Measurements from ENCODE around the gene NKX6-1.

NKX6-1 gene

DNA sequence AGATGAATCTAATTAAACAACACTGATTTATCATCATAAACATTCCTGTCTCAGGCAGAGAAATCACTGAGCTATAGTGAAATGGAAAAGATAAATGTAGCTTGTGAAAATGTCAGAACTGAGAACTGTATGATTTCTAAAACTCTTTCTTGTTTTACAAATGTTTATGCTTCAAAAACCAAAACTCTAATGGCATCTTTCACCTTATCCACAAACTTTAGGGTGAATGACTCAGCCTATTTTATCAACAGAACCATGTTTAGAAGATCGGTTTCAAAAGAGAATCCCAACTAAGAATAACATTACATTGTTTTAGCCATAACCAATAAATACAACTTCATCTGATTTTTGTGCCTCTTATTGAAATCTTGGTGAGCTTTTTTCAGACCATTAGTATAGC lies 21.4 kb downstream of the NKX6-1 start:
- no peak for DNase-seq (ENCODE audit: low read depth in 2 of 2)

DNA sequence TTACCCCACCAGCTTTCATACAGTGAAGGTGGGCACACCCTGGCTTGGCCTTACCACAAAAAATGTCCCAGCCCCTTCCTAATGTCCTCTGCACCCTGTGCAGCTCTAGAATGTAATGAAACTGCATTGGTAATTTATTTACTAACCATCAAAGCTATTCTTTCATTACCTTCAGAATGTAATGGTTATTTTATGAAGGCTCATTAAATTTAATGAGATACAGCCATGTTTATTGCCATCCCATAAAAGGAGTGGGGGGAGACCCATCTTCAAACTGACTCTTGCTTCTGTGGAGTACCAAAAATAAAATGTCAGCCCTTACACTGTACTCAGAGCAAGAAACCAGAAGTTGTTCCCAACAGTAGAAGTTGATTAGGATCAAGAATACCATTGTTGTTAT lies 25.0 kb downstream of the NKX6-1 start:
- DNase-seq (ENCODE audit: low read depth in 2 of 2): no peak

DNA sequence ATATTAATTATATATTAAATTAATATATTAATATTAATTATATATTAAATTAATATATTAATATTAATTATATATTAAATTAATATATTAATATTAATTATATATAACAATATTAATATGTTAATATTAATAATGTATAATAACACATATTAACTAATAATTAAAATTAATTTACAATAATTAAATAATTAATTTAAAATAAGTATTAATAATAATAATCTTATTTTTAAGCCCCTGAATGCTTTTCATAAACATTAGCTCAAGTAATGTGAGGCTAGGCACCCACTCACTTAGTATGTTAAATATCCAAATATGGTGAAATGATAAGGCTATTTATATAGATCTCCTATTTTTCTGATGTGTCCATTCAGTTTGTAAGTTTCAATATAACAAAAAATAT lies 26.9 kb downstream of the NKX6-1 start:
- DNase-seq (ENCODE audit: low read depth in 2 of 2): no peak

DNA sequence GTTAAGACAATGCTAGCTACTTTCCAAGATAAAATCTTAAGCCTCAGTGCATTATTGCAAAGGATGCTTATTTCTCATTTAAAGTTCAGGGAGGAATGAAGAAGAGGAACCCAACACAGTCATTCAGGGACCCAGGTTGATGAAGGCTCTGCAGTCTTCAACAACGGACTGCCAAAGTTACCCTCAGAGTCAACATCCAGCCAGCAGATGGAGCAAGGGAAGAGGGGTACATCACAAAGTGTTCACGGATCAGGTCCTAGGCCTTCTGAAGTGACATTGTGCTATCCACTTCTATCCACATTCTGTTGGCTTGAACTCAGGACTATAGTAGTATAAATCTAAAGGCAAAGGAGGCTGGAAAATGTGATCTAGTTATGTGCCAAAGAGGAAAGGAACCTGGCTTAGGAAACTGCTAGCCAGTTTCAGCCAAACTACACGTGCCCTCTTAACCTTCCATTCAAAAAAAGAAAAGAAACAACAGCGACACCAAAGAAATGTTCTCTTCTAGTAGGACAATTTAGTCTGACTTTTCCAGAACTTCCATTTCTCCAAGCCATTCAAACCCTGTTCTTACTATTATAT lies 28.8 kb downstream of the NKX6-1 start:
- no peak for DNase-seq (ENCODE audit: low read depth in 2 of 2)

DNA sequence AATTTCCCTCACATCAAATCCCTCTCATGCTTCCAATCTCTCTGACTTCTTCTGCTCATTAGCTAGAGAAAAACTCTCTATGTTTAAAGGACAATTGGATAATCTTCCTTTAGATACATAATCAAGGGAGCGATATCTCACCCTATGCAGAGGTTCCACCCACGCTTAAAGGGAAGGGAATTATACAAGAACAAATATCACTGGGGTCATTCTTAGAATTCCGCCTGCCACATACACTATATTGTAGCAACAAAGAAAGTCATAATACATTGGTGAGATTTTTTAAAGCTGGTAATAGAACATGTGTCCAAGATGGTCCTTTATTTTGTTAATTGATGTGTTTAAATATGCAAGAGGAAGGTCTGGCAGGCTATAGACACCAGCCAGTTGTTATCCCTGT lies 31.5 kb downstream of the NKX6-1 start:
- DNase-seq (ENCODE audit: low read depth in 2 of 2): no peak

DNA sequence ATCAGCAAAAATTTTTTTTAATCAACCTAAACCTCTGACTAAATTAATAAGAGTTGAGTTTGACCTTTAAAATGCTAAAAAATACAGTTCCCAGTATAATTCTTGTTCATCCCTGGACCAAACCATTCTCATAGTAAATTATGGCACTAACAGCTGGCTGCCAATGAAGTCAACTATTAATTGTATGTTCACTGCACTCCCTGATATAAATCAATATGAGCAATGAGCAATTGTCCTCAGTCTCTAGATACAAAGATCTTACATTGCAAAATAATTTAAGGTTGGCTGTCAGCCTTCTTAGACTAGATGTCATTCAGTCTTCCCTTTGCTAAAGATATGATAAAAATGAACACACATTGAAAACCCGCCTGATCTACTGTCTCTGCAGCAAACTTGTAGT lies 39.3 kb downstream of the NKX6-1 start:
- DNase-seq (ENCODE audit: low read depth in 2 of 2): no peak

DNA sequence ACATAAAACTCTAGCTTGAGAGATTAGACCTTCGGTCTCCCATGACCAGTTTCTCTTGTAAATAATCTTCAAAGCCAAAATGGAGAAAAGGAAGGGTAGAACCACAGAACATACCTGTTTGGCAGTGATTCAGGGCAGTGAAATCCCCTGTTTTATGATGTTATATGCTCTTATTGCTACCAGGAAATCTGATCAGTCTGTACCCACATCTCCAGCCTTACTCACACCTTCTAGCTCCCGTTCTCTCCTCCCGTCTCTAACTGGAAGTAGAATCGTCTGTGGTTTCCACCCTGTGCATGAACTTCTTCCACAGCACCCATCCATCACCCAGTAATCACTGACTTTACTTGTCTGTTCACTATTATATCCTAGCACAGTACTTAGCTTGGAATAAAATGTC lies 42.9 kb downstream of the NKX6-1 start:
- no peak for DNase-seq (ENCODE audit: low read depth in 2 of 2)

DNA sequence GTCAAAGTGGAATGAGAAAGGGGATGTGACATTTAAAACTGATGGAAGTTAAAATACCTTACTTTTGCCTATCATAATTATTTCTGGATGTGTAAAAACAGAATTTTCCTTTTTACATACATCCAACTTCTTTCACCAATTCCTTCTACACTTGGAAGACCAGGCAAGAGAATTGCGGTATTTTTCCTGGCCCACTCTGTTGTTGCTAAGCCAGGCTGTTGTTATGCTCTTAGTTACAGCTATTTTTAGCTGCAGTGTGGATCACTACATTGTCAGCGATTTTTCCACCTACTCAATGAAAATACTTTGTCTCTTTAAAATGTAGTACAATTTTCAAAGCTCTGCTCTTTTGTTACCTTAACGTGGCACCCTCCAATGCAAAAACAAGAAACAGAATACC lies 43.4 kb downstream of the NKX6-1 start:
- DNase-seq (ENCODE audit: low read depth in 2 of 2): no peak

DNA sequence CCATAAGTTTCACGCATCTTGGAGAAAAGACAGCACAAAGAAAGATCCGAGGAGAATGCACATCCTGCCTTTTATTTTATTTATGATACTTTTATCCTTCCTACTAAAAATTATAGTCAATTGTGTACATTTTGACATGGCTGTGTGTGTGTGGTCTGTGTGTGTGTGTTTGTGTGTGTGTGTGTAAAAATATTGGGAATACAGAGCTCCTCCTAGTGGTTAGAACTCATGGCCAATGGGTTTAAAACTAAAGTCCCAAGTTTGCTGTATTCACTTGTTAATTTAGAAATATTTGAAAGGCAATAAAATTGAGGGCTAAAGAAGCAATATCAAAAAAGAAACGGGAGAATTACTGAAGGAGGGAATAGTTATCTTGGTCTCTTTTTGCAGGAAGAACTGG lies 47.5 kb downstream of the NKX6-1 start:
- no peak for DNase-seq (ENCODE audit: low read depth in 2 of 2)

DNA sequence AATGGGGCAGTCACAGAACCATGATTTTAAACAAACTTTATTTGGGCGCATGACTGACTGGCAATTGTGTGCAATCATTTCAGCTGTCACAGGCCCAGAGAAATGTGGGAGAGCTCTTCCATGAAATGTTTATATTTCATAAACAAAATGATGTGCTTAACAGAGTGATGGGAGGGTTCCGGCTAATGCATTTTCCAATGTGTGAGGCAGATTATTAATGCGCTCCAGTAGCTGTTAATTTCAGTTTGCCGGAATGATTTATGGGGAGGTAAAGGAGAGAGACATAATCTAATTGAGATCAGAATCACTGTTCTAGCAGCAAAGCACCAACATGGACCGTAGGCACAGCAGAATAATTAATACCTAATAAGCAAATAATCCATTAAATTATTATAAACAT lies 55.6 kb downstream of the NKX6-1 start:
- DNase-seq (ENCODE audit: low read depth in 2 of 2): no peak

DNA sequence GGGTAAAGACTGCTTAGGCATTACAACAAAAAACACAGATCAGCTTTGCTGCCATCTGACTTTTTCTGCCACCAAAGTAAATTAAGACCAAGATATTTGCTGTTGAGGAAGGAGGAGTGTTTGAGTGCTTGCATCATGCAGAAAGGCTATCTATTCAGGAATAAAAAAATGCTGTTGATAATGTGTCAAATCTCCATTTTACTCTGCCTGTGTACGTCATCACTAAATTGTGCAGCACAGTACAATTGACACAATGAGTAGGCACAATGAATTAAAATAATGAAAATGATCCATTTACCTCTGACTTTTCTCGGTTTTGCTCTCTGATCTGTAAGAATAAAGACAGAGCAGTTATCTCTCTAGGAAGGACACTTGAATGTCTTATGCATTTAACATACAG lies 56.3 kb downstream of the NKX6-1 start:
- DNase-seq (ENCODE audit: low read depth in 2 of 2): no peak

Data from stimulated activated CD4-positive, alpha-beta T cell treated with anti-CD3 and anti-CD28 coated beads, Interleukin-12 subunit alpha, Interleukin-12 subunit beta, amount 100 ng/mL, for 24 hours (primary cell).